Body of pancreas (tissue), 4 donors: ENCODE measurements around the gene KCTD21.

Source experiments
- CTCF ChIP-seq, 7 experiments: fragments of 450-650 bp in 4 of 7; fragments of 200-600 bp in 3 of 7; sonication (generic) in 3 of 7; IDR thresholded peaks; one replicate each; pipeline ENCODE4 v1.5.1; 2016 to 2019; ENCODE audit warnings: antibody characterized with exemption in 7 of 7
- POLR2A ChIP-seq, 3 donors: fragments of 450-650 bp; IDR thresholded peaks; one replicate each; pipeline ENCODE4 v1.6.1; 2016; ENCODE audit warnings: antibody characterized with exemption in 3 of 3, mild to moderate bottlenecking in 2 of 3

GRCh38 chr11:78224906-78225420 lies 36.5 kb upstream of the KCTD21 start:
- TF ChIP-seq CTCF (IDR thresholded peaks at IDR 0.05) (no peak), POLR2A (IDR thresholded peaks at IDR 0.05) (no peak)
